NCI-H2107 treated with DMSO at 0.1 percent for 48 hours (cell line): ENCODE data around the gene BOLL.
"Not testable (repeated sequence)": the region's sequence is repeated elsewhere in the genome, so short reads cannot be mapped to it uniquely, and the experiment has no call there.

Source experiments
- DNase-seq: peaks from one replicate; lab custom pipeline; 2025; ENCODE audit not compliant: unreplicated experiment; lab: John Stamatoyannopoulos, UW

Gene BOLL, protein sequence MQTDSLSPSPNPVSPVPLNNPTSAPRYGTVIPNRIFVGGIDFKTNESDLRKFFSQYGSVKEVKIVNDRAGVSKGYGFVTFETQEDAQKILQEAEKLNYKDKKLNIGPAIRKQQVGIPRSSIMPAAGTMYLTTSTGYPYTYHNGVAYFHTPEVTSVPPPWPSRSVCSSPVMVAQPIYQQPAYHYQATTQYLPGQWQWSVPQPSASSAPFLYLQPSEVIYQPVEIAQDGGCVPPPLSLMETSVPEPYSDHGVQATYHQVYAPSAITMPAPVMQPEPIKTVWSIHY

DNA sequence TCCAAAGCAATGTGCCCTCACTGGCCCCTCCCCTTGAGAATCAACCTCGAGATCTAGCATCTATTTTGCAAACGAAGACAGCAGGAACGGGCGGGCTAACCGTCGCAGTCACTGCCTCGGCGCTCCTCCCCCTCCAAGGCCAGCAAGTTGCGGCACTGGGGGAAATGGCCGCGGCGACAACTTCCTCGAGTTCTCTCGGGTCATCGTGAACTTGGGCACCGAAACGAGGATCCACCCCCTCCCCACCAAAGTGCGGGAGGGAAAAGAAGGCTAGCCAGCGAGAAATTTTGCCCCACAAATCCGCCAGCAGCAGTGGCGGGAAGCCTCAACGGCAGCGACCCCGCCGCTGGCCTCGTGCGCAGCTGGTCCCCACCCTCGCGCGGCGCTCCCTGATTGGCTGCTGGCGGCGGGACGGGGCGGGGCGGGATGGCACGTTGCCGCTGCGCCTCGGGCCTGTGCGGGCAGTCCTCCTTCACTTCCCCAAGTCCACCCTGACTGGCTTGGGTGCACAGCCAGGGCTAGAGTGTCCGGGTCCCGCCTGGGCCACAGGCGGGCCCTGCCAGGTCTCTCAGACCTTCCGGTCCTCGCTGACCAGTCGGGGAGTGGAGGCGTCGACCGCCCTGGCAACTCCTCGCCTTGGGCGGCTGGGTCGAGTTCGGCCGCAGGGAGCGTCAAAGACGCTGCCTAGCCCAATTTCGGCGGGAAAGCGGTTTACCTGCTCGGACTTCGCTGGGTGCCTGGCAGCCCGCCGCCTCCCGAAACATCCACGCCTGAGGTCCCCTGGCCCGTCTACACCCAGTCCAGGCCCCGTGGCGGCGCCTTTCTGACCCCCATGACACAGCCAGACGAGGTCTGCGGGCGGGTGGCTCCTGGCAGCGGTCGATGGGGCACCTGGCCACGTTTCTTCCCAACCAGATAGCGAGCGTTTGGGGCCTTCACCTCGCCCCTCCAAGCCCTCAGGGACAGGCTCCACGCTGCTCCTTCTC is at the start of gene BOLL:
Gene BOLL, minus strand, starts transcription at position 364 of the 986 bp plus-strand sequence. CDS start 3,469 bp downstream, outside the sequence.
- no peak for DNase-seq

DNA sequence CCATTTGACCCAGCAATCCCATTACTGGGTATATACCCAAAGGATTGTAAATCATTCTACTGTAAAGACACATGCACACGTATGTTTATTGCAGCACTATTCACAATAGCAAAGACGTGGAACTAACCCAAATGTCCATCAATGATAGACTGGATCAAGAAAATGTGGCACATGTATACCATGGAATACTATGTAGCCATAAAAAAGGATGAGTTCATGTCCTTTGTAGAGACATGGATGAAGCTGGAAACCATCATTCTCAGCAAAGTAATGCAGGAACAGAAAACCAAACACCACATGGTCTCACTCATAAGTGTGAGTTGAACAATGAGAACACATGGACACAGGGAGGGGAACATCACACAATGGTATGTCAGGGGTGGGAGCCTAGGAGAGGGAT is 49.7 kb upstream of the BOLL start:
- DNase-seq: not testable (repeated sequence)

- DNase-seq: no peak
These were observed 43.5 kb upstream of the BOLL start for GRCh38 chr2:197828464-197829135.

DNA sequence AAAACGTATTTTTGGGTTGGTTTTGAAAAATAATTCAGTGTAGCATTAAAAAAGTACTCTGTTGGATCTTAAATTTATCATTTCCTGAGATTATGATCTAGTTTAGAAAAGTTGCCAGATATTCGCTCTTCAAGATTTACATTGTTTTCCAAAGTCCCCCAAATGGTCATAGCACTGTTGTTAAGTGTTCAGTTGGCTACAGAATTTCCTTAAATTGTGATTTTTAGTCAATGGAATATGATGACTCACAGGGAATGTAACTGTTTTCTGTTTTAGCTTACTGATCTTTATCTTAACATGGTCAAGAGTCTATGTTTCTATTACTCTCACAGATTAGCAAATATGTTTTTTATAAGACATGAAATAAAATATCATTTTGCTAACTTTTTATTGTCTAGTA is 42.5 kb upstream of the BOLL start:
- no peak for DNase-seq

DNA sequence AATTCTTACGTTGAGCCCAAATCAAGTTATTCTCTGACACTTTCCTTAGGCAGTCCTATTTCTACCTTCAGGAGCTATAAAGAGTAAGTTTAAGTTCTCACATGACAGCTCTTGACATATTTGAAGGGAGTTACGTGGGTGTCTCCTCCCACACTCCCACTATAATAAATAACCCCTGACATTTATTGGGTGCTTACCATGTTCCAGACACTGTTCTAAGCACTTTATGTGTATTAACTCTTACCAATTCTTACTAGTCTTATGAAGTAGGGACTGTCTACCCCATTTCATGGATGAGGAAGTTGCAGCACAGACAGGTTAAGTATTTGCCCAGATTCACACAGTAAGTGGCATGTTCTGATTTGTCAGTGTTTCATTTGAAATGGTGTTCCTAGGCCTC is 37.2 kb upstream of the BOLL start:
- no peak for DNase-seq

- no peak for DNase-seq
These were observed 36.6 kb upstream of the BOLL start for GRCh38 chr2:197821550-197822289.

DNA sequence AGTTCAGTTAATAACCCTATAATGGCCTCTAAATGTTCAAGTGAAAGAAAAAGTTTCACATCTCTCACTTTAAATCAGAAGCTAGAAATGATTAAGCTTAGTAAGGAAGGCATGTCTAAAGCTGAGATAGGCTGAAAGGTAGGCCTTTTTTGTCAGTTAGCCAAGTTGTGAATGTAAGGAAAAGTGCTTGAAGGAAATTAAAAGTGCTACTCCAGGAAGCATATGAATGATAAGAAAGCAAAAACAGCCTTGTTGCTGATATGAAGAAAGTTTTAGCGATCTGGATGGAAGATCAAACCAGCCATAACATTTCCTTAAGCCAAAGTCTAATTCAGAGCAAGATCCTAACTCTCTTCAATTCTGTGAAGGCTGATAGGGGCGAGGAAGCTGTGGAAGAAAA is 29.4 kb upstream of the BOLL start:
- no peak for DNase-seq

GRCh38 chr2:197813093-197813787 is 28.1 kb upstream of the BOLL start:
- no peak for DNase-seq

DNA sequence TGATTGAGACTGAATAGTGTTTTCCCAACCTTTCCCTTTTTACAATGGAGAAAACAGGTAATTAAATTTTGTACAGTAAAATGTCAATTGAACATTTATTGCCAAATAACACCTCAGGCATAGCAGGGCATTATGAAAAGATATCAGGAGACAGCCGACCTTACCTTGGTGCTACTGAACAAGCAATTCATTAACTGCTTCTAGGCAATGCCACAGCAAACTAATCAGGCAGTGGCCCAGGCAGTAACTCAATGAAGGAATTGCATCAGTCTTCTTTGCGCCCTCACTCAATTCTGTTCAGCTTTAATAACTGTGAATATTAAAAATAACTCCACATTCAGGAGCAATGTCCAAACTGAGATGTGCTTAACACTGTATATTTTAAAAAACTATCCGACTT is 25.4 kb upstream of the BOLL start:
- no peak for DNase-seq

DNA sequence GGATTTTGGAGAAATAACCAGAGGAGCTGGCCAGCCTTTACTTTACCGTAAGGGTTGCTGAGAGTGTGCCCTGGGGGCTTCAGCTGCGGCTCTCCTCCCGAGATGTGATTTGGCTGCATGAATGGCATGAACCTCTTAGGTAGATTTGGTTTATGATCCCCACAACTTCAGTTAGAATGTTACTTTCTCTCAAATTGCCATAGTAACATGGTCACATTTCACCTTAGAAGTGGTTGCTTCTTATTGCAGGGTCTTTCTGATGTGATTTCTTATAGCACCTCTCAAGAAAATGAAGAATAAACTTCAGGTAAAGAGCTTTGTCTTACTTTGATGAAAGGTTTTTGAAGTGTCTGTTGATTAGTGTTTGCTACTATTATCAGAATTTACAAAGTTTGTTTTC is 24.9 kb upstream of the BOLL start:
- DNase-seq: no peak

DNA sequence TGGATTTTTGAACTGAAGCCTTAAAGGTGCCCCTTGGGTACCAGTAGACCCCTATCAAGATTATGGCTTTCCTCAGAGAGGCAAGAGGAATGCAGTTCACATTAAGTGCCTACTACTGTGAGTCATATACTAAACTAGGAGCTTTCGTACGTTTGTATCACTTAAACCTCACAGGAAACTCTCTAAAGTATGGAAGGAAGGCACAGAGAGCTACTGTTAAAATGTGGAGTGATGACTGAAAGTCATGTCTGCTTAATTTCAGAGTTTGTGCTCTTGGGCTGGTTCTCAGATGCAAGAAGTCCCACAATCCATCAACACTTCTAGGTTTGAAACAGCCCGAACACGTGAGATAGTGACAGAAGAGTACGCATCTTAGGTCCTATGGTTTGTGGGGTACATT is 23.9 kb upstream of the BOLL start:
- no peak for DNase-seq

DNA sequence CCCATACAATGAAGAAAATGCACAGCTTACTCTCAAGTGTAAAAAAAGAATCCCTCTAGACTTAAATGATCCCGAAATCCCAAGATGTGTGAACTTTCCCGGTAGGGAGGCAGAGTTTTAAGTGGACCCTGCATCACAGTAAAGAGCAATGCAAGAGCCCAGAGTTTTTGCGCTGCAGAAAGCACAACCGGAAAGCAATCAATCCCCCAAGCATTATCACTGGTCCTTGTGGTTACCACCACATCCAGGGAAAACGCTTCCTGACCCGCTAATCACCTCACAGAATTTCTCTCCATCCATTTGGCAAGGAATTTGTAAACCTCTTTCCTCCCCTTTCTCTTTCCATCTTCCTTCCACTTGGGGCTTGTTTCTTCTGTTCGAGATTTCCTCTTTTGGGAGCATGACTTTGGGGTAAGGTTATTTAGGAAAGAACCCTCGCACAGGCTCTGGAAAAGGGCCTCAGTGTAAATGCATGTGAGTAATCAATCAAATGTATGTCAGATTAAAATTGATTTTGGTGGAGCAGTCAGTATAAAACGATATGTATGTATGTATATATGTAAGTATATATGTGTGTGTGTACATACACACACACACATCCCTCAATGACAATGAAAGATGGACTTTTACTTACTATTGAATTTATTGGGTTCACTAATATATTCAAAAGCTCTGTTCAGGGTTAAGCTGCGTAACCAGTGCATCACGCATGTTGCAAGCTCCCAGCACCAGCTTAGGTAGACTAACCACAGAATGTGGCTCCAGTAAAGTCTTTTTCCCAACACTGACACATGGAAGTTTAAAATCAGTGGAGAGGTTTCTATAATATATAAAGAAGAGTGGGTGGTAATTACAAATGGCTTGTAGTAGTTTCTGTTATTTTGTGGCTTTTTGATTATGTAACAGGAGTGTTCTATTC is 20.9 kb upstream of the BOLL start:
- DNase-seq: no peak

GRCh38 chr2:197804758-197805714 is 19.9 kb upstream of the BOLL start:
- no peak for DNase-seq

DNA sequence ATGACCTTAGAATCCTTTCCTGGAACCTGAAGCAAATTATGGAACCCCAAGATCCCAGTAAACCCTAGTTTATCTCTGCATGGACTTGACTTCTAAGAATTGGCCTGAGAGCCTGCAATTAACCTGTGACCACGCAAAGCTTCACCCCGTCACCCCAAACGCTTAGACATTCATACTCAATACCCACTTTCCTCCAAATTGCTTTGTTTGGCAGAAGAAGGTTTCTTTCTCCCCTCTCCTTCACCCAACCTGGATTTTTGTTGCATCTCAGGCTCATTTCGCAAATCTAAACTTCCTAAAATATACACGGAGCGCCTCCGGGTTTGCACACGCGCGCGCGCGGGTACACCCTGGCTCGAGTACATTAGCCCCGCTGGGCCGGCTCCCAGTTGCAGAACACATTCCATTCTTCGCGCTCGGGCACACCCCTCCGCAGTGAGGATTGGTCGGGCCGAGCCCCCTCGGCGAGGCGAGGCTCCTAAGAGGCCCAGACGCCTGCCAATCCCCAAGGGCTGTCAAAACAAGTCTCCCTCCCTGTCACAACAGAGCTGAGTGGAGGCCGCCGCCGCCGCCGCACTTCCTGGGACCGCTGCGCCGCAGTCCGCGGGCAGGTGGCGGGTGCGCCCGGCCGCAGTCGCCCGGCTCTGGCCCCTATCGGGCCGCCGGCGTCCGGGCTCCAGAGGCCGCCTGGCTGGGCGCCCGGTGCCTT is 19.1 kb upstream of the BOLL start, which contains the start of gene PLCL1:
Gene PLCL1, plus strand, starts transcription at position 545 of the 709 bp plus-strand sequence.
- DNase-seq: peak; percentile 26

- DNase-seq: peak; percentile 31
These were observed 17.9 kb upstream of the BOLL start for GRCh38 chr2:197803033-197803444.

DNA sequence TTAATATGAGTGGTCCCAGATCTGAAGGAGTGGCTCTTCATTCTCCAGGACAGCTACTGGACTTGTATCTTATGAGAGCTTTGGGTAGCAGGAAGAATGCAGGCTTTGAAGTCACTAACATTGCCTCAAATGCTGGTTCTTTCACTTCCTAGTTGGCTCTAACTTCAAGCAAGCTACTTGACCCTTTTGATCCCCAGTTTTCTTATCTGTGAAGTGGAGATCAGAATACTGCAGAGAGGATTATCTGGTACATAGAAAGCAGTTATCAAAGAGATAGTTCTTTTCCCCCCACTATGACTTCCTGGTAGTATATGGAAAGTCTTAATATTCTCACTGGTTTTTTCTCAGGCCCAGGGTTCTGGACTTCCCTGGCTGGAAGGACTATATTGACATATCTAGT is 15.9 kb upstream of the BOLL start:
- no peak for DNase-seq

DNA sequence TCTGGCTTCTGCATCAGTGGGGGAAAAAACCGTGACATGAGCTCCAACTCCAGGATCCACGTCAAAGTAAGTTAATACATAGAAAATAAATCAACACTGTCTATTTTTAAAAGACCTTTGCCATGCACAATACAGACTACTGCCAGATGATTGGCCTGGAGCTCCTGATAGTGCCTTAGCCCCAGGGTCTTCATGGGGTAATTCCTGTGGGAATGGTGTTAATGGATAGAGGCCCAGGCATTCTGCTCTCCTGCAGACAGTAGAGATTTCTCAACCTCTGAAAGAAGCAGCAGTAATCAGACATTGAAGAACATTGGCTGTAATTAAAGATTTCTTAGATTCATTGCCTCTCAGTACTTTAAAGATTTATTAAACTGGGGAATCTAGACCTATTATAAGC is 15.0 kb upstream of the BOLL start:
- DNase-seq: no peak
